WTC11 (cell line): ENCODE results near the gene ZNF888.

Experiments used
- CBFB ChIP-seq: sonication (generic); formaldehyde crosslinking; IDR thresholded peaks from 2 replicates; pipeline ENCODE4 v1.8.1; 2022; ENCODE audit warnings: mild to moderate bottlenecking, low read depth, missing genetic modification reagents
- CTCF ChIP-seq: fragments of 200-600 bp; IDR thresholded peaks from 2 replicates; pipeline ENCODE4 v1.8.0; 2022; ENCODE audit warnings: antibody characterized with exemption
- SP1 ChIP-seq: sonication (generic); formaldehyde crosslinking; conservative IDR thresholded peaks from 2 replicates; pipeline ENCODE4 v1.8.1; 2022; ENCODE audit warnings: missing genetic modification reagents

- TF ChIP-seq SP1 (CRISPR knock-in tag) (no peak), CTCF (no peak), CBFB (no peak)
These were observed 36.5 kb upstream of the ZNF888 start for GRCh38 chr19:52959613-52960295.
